HuH-7 (cell line): ENCODE results near the gene NAP1L1.

Experiments
- DNase-seq: peaks from one replicate; pipeline ENCODE4 v3.0.0; 2011; ENCODE audit warnings: low spot score

Gene NAP1L1

DNA sequence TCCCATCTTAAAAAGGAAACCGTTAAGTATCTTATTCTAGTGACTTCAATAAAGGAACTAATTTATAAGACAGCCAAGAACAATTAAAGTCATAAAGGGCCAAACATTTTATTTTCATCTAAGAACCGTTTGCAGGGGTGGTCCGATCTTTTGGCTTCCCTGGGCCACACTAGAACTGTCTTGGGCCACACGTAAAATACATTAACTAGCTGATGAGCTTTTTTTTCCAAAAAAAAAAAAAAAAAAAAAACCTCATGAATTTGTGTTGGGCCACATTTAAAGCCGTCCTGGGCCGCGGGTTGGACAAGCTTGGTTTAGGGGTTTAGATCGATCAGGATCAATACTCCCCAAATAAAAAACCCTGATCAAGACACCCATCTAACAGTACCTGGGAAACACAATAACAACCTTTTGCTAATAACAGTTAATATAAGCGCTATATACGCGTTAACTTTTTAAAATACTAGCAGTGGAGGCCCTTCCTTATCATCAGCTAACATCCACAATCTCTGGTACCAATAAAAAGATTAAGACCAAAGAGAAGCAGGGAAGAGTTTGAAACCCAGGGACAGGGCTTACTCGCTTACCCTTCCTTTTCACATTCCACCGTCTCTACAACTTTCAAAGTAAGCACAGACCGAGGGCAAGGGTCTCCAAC is 1.1 kb downstream of the NAP1L1 start:
- no peak for DNase-seq

DNA sequence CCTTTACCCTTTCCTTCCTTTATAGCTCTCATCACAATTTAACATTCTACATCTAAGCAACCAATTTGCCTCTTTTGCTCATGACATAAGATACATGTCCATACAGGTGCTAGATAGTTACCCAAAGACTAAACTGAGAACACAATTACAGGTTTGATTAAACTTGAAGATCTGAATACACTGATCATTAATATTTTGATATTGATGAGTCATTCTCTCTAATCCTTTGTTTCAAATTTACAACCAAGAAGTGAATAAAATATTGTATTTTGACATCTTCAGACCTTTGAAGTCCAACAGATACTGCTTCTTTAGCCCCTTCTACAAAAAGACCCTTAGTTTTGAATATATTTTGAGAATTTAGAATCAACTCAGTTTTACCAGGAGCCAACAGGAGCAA is 2.6 kb downstream of the NAP1L1 start:
- no peak for DNase-seq

GRCh38 chr12:76080729-76081415 is 3.6 kb downstream of the NAP1L1 start:
- no peak for DNase-seq

GRCh38 chr12:76080017-76080728 is 4.3 kb downstream of the NAP1L1 start:
- DNase-seq = no peak

- DNase-seq = no peak
Observed at GRCh38 chr12:76078748-76079147, 5.7 kb downstream of the NAP1L1 start.

DNA sequence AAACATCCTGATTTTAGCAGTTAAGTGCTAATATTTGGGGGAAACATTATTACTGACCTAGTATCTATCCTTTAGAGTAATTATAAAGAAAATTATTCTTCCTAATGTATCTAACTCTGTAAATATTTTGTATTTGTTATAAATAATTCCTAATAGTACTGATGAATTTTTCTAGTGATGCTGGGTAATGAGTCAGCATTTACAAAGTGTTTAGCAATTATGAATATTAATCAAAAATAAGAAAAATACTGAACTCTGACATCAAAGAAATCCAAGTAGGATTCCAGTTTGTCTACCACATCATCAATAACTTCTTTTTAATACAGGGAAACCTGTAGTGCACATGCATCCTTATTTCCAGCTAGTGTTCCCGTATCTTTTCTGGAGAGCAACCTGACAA is 9.0 kb downstream of the NAP1L1 start:
- DNase-seq = no peak

DNA sequence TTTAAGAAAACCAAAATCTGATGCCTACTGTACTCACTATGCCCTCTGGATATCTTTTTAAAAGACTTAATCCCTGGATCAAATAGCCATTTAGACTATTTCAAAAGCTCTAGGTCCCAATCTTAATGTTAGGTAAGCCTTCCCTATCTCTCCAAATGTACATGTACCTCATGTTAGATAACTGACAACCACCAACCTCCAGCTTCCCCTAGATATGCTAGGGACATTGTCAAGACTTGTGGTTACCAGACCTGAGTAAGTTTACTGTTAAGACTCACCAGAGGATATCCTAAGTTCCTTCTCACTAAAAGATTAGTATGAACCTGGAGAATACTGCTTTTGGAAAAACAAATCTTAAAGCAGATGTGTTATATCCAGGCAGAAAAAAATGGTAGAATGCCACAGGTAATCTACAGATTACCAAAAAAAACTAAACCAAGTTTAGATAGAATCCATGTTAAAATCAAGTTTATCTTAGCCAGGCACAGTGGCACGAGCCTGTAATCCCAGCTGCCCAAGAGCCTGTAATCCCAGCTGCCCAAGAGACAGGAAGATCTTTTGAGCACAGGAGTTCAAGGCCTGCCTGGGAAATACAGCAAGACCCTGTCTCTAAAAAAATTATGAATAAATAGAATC is 9.7 kb downstream of the NAP1L1 start:
- DNase-seq = no peak

DNA sequence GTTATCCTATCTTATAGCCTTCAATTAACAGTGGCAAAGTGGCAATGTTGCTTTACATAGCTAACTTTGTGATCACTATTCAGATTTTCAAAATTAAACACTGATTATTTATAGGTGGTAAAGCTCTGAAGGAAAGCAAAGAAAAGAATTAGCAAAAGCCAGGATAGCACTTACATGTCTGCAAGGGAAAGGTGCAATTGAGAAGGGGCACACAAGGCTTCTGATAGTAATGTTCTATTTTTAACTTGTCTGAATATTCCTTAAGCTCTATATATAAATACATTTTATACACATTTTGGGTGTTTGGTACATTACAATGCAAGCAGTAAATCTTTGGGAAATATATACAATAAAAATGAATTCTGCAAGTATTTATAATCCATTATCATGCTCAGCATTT is 10.9 kb downstream of the NAP1L1 start:
- DNase-seq = no peak

DNA sequence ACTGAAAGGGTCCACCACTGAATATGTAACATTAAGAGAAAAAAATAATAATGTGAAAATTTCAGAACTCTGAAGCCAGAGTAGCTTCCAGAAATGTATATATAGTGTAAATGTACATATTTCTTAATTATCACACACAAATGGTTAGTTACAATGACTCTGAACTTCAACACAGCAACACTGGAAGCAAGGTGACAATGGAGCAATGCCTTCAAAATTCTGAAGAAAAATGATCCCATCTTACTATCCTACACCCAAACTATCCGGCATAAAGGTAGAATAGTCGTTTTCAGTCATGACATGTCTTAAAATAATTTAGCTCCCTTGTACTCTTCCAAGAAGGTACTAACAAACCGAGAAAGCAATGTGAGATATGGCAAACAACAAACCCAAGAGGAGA is 11.9 kb downstream of the NAP1L1 start:
- no peak for DNase-seq

GRCh38 chr12:76069339-76069738 is 15.1 kb downstream of the NAP1L1 start:
- DNase-seq = no peak

DNA sequence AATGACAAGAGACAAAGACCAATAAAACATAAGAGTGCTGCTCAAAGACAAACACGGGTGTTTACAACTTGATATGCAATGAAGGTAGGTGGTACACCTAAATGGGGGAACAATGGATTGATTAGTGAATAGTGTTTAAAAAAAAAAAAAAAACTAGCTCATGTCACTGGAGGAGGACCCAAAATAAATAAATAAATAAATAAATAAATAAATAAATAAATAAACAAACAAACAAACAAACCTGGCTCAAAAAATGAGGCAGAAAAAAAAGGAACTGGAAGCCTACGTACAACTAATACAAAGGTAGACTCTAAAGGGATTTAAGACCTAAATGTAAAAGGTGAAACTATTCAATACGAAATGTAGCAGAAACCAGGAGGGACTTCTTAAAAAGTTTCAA is 18.6 kb downstream of the NAP1L1 start:
- no peak for DNase-seq

- DNase-seq = no peak
Observed at GRCh38 chr12:76064904-76065303, 19.6 kb downstream of the NAP1L1 start.

- DNase-seq = no peak
Observed at GRCh38 chr12:76060111-76060510, 24.4 kb downstream of the NAP1L1 start.

- no peak for DNase-seq
Observed at GRCh38 chr12:76057326-76057725, 27.2 kb downstream of the NAP1L1 start.

- no peak for DNase-seq
Observed at GRCh38 chr12:76055393-76055792, 29.1 kb downstream of the NAP1L1 start.

DNA sequence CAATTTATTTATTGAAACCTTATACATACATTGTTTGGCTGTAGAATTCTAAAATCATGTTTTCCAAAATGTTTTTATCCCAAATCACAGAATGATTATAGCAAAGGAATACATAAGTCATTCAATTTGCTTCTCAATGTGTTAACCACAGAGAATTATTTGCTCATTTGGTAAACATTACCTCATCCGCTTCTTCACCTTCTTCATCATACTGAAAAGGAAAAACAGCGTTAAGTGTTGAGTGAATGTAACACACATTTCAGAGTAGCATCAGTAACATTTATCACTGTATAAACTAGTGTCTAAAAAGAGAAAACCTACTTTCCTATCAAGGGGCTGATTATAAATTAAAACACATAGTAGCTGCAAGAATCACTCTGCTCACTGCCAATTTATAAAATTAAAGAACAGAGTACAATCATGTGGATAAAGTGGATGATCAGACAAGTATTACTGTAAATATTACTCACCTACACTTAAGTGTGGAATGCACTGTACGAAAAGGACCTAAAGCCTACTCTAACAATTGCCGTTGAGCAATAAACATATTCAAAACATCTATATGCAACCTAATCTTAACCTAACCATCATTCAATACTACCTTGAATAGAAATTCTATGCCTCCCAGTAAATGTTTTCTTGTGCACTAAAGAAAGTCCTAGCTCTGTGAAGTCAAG is 34.8 kb downstream of the NAP1L1 start:
- no peak for DNase-seq

GRCh38 chr12:76047742-76048141 is 36.7 kb downstream of the NAP1L1 start:
- no peak for DNase-seq

DNA sequence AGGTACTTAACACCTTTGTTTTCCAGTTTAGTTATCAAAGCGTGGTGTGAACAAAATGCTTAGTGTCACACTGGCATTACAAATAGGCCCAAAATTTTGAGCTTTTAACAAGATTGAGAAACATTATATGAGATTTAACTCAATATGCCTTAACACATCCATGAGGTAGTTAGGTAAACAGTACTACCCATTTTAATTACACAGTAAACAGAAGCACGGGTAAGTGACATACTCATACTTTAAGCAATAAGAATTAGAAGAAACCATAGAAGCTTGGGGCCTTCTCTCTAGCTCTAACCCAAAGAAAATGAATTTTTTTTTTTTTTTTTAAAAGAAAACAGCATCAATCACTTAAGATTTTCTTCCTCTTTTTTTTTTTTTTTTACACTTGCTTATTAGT is 37.4 kb downstream of the NAP1L1 start:
- DNase-seq = no peak

- no peak for DNase-seq
Observed at GRCh38 chr12:76043377-76043776, 41.1 kb downstream of the NAP1L1 start.

DNA sequence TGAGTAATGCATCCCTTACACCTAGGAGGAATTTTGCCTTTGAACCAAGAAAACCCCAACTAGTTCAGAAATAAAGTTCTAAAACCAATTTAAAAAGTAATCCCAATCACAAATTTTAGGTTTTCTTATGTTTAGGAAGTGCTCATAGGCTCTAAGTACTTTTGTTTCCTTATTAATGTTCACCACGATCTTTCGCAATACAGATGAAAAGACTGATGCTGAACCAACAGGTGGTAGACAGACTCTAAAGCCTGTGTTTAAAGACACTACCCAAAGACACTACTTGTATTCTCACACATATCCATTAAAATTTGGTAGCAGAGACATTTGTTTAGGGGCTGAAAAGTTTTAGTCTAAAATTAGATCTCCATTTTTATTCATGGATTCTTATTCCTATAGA is 42.3 kb downstream of the NAP1L1 start:
- no peak for DNase-seq

- DNase-seq = no peak
Observed at GRCh38 chr12:76041406-76041805, 43.1 kb downstream of the NAP1L1 start.

DNA sequence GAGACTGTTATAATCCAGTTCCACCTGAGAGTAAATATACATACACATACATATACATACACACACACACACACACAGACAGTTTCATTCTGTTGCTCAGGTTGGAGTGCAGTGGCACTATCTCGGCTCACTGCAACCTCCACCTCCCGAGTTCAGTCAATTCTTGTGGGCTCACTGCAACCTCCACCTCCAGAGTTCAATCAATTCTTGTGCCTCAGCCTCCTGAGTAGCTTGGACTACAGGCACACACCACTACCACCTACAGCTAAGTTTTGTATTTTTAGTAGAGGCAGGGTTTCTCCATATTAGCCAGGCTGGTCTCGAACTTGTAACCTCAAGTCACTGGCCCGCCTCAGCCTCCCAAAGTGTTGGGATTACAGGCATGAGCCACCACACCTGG is 44.0 kb downstream of the NAP1L1 start:
- no peak for DNase-seq
